Stomach smooth muscle (tissue), 2 donors: ENCODE measurements around the gene KIRREL3.

Experiments
- H3K27ac ChIP-seq: one replicate; pipeline ENCODE4 v1.7.0; 2013; ENCODE audit warnings: mild to moderate bottlenecking, low read length, inconsistent platforms
- H3K27me3 ChIP-seq, 2 donors: one replicate each; pipeline ENCODE4 v1.7.0; 2013; ENCODE audit warnings: low read length in 2 of 2; ENCODE audit not compliant: insufficient read depth in 2 of 2, control insufficient read depth in 1 of 2
- H3K36me3 ChIP-seq, 2 donors: one replicate each; pipeline ENCODE4 v1.7.0; 2013; ENCODE audit warnings: low read length in 2 of 2; ENCODE audit not compliant: control insufficient read depth in 2 of 2, insufficient read depth in 2 of 2
- H3K4me1 ChIP-seq: one replicate; pipeline ENCODE4 v1.7.0; 2013; ENCODE audit warnings: low read length; ENCODE audit not compliant: control insufficient read depth, insufficient read depth
- H3K4me3 ChIP-seq, 2 donors: one replicate each; pipeline ENCODE4 v1.7.0; 2013; ENCODE audit warnings: low read length in 2 of 2
- H3K9ac ChIP-seq, 2 donors: one replicate each; pipeline ENCODE4 v1.7.0; 2013; ENCODE audit warnings: low read length in 2 of 2, mild to moderate bottlenecking in 1 of 2
- H3K9me3 ChIP-seq, 2 donors: one replicate each; pipeline ENCODE4 v1.7.0; 2013; ENCODE audit warnings: low read length in 2 of 2; ENCODE audit not compliant: control insufficient read depth in 2 of 2
- donor health status: healthy.
- donor health status: Pancreatic carcinoma.

Gene KIRREL3

GRCh38 chr11:126533560-126533959, 467.0 kb downstream of the KIRREL3 start:
- H3K9ac ChIP-seq, result no peak overlapping the region
- H3K27ac ChIP-seq, result no peak overlapping the region
- H3K27me3 ChIP-seq, result peaks cover 0 to 10% of the 10 kb centered on the region in 2 donors
- no peaks in the 10 kb centered on the region for H3K9me3 ChIP-seq
- H3K4me3 ChIP-seq, result no peak overlapping the region
- H3K4me1 ChIP-seq, result no peaks in the 10 kb centered on the region
- no peaks in the 10 kb centered on the region for H3K36me3 ChIP-seq

- Histone ChIP-seq H3K27me3 (peaks cover 0 to 12% of the 10 kb centered on the region in 2 donors), H3K36me3 (no peaks in the 10 kb centered on the region), H3K9ac (no peak overlapping the region), H3K27ac (no peak overlapping the region), H3K4me1 (no peaks in the 10 kb centered on the region), H3K9me3 (no peaks in the 10 kb centered on the region), H3K4me3 (no peak overlapping the region)
These were observed 470.2 kb downstream of the KIRREL3 start for GRCh38 chr11:126530416-126530815.

GRCh38 chr11:126529037-126529436, 471.5 kb downstream of the KIRREL3 start:
- Histone ChIP-seq H3K9me3 (no peaks in the 10 kb centered on the region), H3K36me3 (no peaks in the 10 kb centered on the region), H3K27me3 (peaks cover 0 to 11% of the 10 kb centered on the region in 2 donors), H3K4me3 (no peak overlapping the region), H3K4me1 (no peaks in the 10 kb centered on the region), H3K9ac (no peak overlapping the region), H3K27ac (no peak overlapping the region)

- H3K36me3 ChIP-seq, result no peaks in the 10 kb centered on the region
- peaks cover 0 to 11% of the 10 kb centered on the region in 2 donors for H3K27me3 ChIP-seq
- no peaks in the 10 kb centered on the region for H3K9me3 ChIP-seq
- H3K4me1 ChIP-seq, result no peaks in the 10 kb centered on the region
- H3K4me3 ChIP-seq, result no peak overlapping the region
- H3K9ac ChIP-seq, result no peak overlapping the region
- H3K27ac ChIP-seq, result no peak overlapping the region
These were observed 472.5 kb downstream of the KIRREL3 start for GRCh38 chr11:126528075-126528474.

- Histone ChIP-seq H3K27me3 (peaks cover 0 to 13% of the 10 kb centered on the region in 2 donors), H3K9ac (no peak overlapping the region), H3K9me3 (no peaks in the 10 kb centered on the region), H3K4me3 (no peak overlapping the region), H3K27ac (no peak overlapping the region), H3K36me3 (no peaks in the 10 kb centered on the region), H3K4me1 (no peaks in the 10 kb centered on the region)
These were observed 472.9 kb downstream of the KIRREL3 start for GRCh38 chr11:126527651-126528050.

GRCh38 chr11:126526471-126526870, 474.1 kb downstream of the KIRREL3 start:
- no peaks in the 10 kb centered on the region for H3K9me3 ChIP-seq
- H3K4me3 ChIP-seq, result no peak overlapping the region
- H3K27me3 ChIP-seq, result peaks cover 0 to 13% of the 10 kb centered on the region in 2 donors
- no peaks in the 10 kb centered on the region for H3K36me3 ChIP-seq
- no peaks in the 10 kb centered on the region for H3K4me1 ChIP-seq
- H3K27ac ChIP-seq, result no peak overlapping the region
- no peak overlapping the region for H3K9ac ChIP-seq

GRCh38 chr11:126525702-126526101, 474.9 kb downstream of the KIRREL3 start:
- H3K4me3 ChIP-seq, result no peak overlapping the region

GRCh38 chr11:126525216-126525615, 475.4 kb downstream of the KIRREL3 start:
- no peak overlapping the region for H3K9ac ChIP-seq
- H3K27me3 ChIP-seq, result peaks cover 0 to 13% of the 10 kb centered on the region in 2 donors
- no peaks in the 10 kb centered on the region for H3K9me3 ChIP-seq
- H3K36me3 ChIP-seq, result no peaks in the 10 kb centered on the region
- no peak overlapping the region for H3K27ac ChIP-seq
- H3K4me3 ChIP-seq, result no peak overlapping the region
- H3K4me1 ChIP-seq, result no peaks in the 10 kb centered on the region

More at GRCh38 chr11:126525702-126526101, 474.9 kb downstream of the KIRREL3 start:
- no peaks in the 10 kb centered on the region for H3K36me3 ChIP-seq
- H3K27me3 ChIP-seq, result peaks cover 0 to 13% of the 10 kb centered on the region in 2 donors
- no peak overlapping the region for H3K27ac ChIP-seq
- H3K4me1 ChIP-seq, result no peaks in the 10 kb centered on the region
- H3K9me3 ChIP-seq, result no peaks in the 10 kb centered on the region
- H3K9ac ChIP-seq, result no peak overlapping the region

GRCh38 chr11:126523441-126524205, 476.9 kb downstream of the KIRREL3 start:
- no peaks in the 10 kb centered on the region for H3K9me3 ChIP-seq
- H3K9ac ChIP-seq, result no peak overlapping the region
- no peak overlapping the region for H3K27ac ChIP-seq
- H3K4me3 ChIP-seq, result no peak overlapping the region
- H3K27me3 ChIP-seq, result peaks cover 0 to 15% of the 10 kb centered on the region in 2 donors
- no peaks in the 10 kb centered on the region for H3K36me3 ChIP-seq
- no peaks in the 10 kb centered on the region for H3K4me1 ChIP-seq

GRCh38 chr11:126522606-126523005, 478.0 kb downstream of the KIRREL3 start:
- no peak overlapping the region for H3K27ac ChIP-seq
- no peaks in the 10 kb centered on the region for H3K9me3 ChIP-seq
- no peak overlapping the region for H3K9ac ChIP-seq
- no peaks in the 10 kb centered on the region for H3K36me3 ChIP-seq
- H3K4me3 ChIP-seq, result no peak overlapping the region
- no peaks in the 10 kb centered on the region for H3K4me1 ChIP-seq
- peaks cover 2 to 14% of the 10 kb centered on the region in 2 donors for H3K27me3 ChIP-seq

- Histone ChIP-seq H3K4me1 (no peaks in the 10 kb centered on the region), H3K27ac (no peak overlapping the region), H3K27me3 (peaks cover 2 to 12% of the 10 kb centered on the region in 2 donors), H3K9me3 (no peaks in the 10 kb centered on the region), H3K36me3 (no peaks in the 10 kb centered on the region), H3K9ac (no peak overlapping the region), H3K4me3 (no peak overlapping the region)
These were observed 478.4 kb downstream of the KIRREL3 start for GRCh38 chr11:126522152-126522551.
